PC-3 (cell line): ENCODE measurements around the gene SDC1.

Experiments used
- EZH2phosphoT487 ChIP-seq: fragments of 300-600 bp; sonication (generic); IDR thresholded peaks from 2 replicates; pipeline ENCODE4 v1.6.1; 2018; ENCODE audit warnings: mild to moderate bottlenecking, antibody characterized with exemption, low read length, borderline replicate concordance
- TF ChIP-seq, protein P1 (sequence below): fragments of 300-600 bp; sonication (generic); conservative IDR thresholded peaks from 2 replicates; pipeline ENCODE4 v1.5.1; 2017; ENCODE audit warnings: antibody characterized with exemption, low read depth, mild to moderate bottlenecking, low read length

DNA sequence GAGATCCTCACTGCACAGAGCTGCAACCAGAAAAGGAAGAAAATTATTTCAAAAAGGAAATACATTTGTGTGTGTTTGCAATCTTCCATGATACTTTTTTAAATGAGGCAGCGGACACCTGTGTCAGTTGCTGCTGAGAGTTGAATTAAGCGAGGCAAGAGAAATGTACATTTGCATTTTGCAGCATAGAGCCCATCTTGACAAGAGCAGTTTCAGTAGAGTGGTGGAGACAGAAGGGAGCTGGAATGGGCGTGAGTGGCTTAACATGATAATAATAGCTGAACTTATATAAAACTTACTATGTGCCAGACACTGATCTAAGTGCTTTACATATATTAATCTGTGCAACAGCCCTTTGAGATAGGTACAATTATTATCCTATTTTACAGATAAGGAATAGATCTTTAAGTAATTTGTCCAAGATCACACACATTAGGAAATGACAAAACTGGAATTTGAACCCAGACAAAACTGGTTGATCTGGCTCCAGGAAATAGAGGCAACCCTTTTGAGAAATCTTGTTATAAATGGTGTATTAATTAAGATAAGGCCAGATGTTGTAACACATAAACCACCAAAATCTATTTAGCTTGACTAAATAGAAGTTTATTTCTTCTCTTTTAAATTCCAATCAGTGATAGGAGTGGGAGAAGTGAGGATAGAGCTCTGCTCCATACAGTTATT is 68.7 kb downstream of the SDC1 start:
- TF ChIP-seq, protein P1, sequence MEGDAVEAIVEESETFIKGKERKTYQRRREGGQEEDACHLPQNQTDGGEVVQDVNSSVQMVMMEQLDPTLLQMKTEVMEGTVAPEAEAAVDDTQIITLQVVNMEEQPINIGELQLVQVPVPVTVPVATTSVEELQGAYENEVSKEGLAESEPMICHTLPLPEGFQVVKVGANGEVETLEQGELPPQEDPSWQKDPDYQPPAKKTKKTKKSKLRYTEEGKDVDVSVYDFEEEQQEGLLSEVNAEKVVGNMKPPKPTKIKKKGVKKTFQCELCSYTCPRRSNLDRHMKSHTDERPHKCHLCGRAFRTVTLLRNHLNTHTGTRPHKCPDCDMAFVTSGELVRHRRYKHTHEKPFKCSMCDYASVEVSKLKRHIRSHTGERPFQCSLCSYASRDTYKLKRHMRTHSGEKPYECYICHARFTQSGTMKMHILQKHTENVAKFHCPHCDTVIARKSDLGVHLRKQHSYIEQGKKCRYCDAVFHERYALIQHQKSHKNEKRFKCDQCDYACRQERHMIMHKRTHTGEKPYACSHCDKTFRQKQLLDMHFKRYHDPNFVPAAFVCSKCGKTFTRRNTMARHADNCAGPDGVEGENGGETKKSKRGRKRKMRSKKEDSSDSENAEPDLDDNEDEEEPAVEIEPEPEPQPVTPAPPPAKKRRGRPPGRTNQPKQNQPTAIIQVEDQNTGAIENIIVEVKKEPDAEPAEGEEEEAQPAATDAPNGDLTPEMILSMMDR, result no peak
- TF ChIP-seq EZH2phosphoT487, result no peak
